ENCODE measurements around the gene SLC9A1.

SLC9A1 gene

DNA sequence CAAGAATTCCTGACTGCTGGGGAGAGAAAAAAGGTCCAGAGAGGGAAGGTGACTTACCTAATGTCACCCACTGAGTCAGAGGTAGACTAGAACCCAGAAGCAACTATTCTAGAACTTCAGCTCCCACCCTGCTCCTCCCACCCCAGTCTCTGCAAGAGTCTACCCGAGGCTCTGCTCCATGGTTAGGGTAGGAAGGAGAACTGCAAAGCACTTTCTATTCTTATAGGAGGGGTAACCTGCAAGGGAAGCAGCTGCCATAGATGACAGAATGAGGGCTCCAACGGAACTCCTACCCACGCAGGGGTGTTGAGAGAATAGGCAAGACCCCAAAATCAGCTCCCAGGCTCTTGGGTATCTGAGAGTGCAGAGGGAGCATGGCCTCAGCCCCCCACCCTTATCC lies 4.3 kb downstream of the SLC9A1 start:
- no peak for DNase-seq (ENCODE audit: low read depth)

DNA sequence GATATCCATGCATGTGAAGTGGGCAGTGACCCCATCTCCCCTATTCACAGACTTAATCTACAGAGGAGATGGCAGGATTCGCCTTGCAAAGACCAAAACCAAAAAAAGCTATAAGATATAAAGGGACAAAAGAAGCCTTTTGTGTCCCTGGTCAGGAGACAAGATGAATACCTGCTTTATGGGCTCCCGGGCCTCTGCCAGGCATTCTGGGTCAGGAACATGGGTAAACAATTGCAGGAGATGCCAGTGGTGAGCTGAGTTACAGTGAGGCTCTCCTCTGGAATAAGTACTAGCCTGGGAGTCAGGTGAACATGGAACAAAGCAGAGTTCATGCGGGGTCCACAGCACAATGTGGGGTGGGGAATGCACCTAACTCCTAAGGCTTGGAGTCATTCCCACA lies 4.7 kb downstream of the SLC9A1 start:
- DNase-seq (ENCODE audit: low read depth): no peak

DNA sequence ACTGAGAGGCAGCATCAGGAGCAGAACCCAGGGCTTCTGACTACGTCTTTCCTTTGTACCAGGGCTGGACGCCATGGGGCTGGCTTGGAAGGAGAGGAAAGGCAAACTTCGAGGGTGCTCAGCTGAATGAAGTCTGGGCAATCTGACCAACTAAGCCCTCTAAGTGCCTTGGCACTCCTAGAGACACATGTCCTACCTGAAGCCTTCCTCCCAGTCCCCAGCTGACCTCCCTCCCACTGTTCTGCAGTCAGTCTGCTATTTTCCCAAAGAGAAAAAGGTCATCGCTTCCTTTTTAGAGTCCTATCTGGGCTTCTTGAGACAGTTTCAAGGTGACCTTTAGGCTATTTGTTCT lies 5.2 kb downstream of the SLC9A1 start:
- DNase-seq (ENCODE audit: low read depth): no peak

DNA sequence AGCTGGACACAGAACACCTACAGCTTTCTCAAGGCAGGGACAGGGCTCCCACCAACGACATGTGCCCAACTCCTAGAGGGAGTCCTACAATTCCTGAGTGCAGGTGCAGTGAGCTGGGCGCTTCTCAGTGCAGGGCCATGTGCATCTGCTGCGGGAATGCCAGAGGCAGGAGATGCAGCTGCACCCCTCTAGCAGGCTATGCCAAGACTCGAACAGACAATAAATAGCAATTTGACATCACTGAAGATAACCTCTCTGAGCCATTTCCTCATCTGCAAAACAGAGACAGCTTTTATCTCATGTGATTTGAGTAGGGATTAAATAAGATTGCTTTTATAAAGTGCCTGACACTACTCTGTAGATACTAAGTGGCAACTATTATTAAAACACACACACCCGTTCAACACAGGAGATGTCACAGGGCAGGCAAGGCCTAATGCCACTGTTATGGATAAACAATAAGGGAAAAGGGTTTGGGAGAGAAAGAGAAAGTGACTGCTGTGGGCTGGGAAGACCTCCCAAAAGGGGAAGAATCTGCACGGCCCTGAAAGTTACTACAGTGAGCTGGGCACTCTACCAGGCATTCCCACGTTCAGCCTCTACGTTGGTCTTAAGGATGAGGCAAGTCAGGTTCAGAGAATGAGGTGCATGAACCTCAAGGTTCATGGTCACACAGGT lies 5.7 kb downstream of the SLC9A1 start:
- no peak for DNase-seq (ENCODE audit: low read depth)

DNA sequence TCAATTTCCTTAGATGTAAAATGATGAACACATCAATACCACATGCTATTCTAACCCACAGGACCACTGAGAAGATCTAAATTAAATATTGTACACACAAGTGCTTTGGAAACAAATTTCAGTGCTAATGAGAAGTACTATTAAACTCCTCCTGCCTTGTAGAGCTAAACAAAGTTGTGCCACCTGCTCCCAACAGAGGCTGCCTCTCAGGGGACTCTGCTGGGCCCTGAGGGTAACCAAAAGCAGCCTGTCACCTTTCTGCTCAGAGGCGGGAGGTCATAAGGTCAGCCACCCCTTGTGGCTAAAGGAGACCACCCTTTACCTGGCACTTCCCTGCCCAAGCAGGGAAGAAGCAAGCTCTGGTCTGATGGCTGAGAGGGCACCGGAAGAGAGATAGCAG lies 6.3 kb downstream of the SLC9A1 start:
- DNase-seq (ENCODE audit: low read depth): no peak

DNA sequence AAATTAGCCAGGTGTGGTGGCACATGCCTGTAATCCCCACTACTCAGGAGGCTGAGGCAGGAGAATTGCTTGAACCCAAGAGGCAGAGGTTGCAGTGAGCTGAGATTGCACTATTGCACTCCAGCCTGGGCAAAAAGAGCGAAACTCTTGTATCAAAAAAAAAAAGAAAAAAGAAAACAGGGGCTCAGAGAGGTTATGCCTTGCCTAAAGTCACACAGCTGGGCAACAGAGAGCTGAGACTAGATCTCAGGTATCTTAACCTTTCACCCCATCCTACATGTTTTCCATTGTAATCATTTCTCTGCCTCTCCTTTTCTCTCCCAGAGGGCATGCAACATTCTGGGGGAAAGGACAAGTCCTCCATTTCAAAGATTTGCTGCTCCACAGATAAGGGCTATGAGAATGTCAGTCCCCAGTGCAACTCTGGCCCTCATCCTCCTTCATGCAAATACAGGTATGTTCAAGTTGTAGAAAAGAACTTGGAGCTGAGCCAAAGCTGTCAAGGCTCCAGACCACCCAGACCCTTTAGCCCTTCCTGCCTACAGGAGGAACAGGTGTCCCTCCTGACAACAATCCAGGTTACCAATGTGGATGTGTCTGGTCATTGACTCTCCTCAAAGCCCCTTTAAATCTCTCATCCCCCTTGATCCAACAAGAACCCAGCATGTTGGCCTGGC lies 6.9 kb downstream of the SLC9A1 start:
- no peak for DNase-seq (ENCODE audit: low read depth)

DNA sequence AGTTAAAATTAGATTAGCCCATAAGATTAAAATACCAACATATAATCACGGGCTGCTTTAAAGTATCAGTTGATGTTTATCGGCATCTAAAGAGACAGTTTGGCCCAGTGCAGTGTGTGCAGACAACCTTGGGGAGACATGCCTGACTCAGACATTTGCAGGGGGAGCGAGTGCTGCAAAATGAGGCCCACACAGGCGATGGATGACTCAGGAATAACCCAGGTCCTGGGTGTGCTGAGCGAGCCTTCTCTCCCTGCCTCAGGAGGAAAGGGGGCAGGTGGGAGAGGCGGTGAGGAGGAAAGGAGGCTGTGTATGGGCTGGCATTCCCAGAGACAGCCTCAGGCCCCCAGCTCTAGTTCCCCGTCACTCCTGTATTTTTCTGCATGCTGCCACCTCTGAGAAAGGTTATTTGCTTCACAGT lies 9.0 kb downstream of the SLC9A1 start:
- no peak for DNase-seq (ENCODE audit: low read depth)

DNA sequence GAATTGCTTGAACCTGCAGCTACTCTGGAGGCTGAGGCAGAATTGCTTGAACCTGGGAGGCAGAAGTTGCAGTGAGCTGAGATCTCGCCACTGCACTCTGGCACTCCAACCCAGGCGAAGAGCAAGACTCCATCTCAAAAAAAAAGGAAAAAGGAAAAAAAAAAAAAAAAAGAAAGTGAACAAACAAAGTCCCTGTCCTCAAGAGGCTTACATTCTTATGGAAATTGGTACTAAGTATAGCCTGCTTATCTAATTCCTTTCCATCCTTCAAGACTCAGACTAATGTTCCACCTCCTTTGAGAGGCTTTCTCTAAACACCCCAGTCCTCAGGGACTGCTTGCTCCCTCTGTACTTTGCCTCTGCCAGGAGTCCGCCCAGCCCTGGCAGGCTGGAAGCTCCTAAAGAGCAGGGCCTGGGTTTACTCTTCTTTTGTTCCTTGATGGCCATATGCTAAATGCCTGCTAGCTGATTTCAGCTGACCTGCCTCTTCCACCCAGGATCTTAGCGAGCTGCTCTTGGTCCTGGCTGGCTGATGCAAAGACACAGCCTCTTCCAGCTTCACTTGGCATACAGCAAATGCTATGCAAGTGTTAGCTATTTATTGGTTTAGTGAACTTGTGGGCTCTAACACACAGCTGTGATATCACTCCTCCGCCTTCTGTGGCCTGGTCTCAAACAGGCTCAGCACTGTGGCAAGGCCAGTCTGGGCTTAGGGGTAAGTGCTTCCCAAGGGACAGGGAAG lies 9.8 kb downstream of the SLC9A1 start:
- DNase-seq (ENCODE audit: low read depth): no peak

DNA sequence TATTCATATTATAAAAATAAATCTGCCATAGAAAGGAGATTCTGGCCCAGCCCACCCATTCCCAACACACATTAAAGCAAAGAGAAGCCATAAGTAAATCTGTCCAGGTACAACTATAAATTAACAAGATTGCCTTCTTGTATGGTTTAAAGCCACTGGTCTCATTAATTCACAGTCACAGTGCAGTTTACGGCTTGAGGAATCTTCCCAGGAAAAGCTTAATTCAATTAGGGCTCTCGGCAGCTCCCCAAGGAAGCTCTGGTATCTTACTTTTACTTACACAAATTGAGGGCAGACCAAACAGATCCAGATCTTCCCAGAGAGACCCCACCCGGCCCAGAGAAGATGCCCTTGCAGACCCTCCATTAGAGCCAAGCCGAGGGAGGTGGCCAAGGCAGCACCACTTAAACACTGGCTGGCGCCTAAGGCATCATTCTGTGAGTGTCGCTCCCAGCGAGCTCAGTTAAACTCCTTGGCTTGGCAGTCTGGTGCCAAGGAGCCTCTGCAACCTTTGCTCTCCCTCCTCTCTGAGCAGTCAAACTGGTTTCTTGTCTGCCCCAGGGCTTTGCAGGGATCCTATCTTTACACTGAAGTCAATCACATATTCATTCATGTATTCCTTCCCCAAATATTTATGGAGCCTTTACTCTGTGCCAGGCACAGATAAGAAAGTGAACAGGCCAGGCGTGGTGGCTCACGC lies 10.7 kb downstream of the SLC9A1 start:
- DNase-seq (ENCODE audit: low read depth): no peak

DNA sequence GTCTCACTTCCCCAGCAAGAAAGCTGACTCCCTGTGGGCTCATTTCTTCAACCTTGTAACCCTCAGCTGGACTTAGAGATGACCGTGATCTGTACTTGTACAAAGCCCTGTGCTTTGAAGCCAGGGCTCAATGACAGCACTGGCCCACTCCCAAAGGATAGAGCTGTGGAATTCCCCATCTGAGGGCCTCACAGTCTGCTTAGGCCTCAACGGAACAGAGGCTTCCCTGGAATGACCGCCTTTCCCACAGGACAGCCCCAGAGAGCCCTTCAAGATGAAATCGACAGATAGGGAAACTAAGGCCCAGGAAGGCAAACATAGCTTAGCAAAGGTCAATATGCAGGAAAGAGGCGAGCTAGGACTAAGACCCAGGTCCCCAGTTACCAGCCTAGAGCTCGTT lies 11.5 kb downstream of the SLC9A1 start:
- DNase-seq (ENCODE audit: low read depth): no peak

DNA sequence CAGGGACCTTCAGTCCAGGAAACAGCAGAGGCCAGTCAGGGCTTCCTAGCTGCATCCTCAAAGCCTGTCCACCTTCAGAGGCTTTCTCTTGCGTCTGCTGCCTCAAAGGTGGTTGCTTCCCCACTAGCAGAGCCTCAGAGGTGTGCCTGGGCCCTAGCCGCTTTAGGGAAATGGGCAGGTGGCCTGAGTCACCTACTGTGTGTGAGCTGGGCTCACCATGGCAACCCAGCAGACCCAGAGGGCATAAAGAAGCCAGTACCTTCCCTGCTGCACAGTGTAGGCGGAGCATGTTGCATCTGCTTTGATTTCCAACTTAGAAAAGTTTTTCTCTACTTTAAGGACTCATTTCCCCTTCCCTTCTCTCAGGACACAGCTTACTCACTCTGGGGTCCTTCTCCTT lies 12.5 kb downstream of the SLC9A1 start:
- no peak for DNase-seq (ENCODE audit: low read depth)

DNA sequence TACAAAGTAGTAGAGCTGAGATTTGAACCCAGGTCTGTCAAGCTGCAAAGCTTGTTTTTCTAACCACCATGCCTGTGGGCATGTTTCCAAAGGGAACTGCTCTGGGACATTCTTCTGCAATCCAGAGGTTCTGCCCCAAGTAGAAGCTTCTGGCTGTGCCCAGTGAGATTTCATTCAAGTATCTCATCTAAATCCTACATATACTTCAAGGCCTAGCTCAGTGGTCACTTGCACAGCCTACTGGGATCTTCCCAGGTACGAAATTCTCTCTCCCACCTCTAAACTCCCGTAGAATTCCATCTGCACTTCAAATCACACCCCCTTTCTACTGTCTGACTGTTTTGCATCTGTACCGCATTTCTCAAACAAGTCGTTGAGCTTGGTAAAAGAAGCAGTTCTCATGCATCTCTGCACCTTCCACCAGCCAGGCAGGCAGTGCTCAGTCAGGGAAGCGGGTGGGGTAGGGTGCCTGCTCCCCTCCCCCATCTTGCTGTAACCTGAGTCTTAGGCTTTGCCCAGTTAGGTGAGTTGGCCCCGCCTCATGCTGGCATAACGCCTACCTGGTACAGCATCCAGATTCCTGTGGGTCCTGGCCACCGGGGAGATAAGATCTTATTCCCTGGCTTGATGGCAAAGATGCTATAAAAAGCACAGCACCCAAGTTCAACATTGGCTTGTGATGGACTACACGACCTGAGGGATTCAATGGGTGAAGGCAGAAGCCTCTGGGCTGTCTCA lies 13.5 kb downstream of the SLC9A1 start:
- no peak for DNase-seq (ENCODE audit: low read depth)

DNA sequence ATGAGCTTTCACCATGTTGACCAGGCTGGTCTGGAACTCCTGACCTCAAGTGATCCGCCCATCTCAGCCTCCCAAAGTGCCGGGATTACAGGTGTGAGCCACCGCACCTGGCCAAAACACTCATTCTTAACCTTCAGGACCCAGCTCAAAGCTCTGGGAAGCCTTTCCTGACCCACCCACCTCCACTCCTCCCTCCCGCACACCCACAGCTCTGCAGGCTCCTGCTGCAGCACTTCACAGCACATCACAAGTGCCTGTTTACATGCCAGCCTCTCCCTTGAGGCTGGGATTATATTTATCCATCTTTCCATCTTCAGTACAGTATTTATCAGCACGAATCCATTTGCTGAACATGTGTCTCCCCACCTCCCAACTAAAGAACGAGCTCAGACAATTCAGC lies 14.9 kb downstream of the SLC9A1 start:
- no peak for DNase-seq (ENCODE audit: low read depth)

DNA sequence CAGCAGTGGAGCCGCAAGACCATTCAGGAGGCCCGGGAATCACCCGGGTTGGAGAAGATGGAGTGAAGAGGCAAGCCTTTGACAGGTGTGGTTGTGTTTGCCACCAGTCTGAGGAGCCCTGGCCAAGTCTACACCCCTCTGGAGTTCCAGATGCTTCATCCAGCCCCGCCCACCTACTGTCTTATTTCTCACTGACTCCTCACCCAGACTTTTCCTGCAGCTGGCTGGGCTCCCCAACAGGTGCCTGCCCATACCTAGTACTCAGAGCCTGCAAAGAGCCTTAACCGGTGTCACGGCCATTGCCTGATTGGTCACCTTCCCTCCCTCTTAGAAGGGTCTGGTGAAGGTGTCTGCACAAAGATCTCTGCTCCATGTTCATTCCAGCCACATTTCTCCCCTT lies 16.0 kb downstream of the SLC9A1 start:
- DNase-seq (ENCODE audit: low read depth): no peak

DNA sequence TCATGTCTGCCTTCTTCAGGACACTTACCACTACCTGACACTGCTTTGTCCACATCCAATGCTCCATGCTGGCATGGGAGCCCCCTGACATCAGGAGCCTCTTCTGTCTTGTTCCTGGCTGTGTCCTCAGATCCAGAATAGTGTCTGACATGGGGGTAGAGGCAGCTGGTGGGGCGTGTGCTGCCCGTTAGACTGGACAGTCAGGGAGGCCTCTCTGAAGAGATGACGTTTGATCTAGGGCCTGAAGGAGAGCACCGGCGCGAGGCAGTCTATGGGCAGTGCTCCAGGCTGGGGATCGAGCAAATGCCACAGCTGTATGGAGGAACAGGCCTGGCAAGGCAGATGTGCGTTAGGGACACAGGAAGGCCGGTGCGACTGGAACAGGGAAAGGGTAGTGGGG lies 16.6 kb downstream of the SLC9A1 start:
- no peak for DNase-seq (ENCODE audit: low read depth)

DNA sequence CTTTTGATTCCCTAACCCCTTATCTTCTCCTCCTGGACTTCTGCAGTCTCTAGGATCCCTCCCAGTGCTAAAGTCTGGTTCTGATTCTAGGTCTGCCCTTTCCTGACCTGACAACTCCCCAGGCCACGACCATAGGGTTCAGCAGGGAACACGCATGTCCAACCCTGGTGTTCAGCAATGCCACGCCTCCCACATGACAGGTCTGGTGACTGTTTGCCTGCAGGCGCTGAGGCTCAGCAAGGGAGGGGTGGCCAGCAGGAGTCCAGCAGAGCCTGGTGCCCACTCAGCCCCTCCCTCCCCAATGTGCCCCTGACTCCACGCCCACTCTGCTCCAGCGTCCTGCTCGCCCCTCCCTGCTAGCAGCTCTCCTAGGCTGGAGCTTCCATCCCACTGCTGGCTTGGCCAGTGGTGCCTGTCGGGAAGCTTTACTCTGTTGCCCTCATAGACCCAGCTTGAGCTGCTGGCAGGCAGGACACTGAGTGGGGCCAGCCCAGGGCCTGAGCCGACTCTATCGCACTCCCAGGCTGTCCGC lies 17.3 kb downstream of the SLC9A1 start:
- DNase-seq (ENCODE audit: low read depth): peak; percentile 75

DNA sequence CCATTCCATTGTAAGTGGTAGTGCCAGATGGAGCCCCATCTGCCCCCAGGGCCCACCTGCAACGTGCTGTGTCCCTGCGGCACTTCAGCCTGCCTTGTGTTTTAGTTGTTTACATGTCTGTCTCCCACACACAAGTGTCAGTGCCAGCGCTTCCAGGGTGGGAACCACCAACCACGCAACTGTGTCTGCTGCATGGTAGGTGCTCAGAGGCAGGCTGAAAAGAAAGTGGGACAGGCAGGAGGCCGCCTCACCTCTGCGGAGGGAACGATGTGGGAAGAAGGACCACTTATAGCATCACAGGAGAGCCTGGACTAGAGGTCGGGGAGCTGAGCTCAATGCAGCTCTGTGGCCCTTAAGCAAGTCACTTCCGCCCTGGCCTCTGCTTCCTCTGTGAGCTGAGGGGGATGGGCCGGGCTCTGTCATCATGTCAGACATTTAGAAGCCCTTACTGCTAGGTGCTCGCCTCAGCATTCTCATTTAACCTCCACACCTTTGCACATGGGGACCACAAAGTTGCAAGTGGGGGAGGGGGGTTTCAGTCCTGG lies 17.9 kb downstream of the SLC9A1 start:
- peak; percentile 57 for DNase-seq (ENCODE audit: low read depth)

DNA sequence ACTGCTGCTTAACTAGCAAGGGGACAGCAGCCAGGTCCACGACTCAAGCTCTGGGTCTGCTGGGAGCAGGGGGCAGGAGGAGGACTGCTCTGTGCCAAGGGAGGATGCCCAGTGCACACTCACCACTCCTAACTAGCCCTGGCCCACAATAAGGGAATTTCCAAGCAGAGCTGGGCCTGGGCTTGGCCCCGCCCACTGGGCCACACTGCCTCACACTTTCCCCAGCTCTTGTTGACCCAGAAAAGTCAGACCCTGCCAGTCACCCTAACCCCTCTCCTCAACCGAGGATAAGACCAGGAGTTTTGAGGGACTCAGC lies 18.7 kb downstream of the SLC9A1 start:
- no peak for DNase-seq (ENCODE audit: low read depth)

DNA sequence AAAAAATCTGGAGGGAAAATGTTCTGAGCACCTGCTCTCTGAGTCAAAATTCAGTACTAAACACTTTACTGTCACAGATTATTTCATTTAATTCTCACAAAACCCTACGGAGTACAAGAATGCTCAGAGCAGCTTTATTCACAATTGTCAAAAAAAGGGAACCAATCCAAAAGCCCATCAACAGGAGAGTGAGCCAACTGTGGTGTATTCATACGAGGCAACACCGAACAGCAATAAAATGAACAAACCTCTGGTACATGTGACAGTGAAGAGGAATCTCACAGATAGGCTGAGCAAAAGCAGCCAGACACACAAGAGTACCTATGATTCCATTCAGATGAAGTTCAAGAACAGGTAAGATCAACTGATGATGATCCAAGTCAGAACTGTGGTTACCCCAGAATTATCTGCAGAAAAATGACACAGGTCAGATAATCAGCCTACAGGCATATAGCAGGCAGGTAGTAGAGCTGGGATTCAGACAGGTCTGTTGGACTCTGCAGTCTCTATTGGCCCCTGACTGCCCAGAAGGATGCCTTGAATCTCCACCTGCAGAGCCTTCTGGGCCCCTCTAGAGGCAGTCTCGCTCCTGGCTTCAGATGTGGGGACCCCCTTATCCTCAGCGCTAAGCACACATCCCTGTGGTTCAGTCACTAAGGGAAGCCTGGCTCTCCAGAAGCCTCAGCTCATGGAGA lies 19.2 kb downstream of the SLC9A1 start:
- no peak for DNase-seq (ENCODE audit: low read depth)

DNA sequence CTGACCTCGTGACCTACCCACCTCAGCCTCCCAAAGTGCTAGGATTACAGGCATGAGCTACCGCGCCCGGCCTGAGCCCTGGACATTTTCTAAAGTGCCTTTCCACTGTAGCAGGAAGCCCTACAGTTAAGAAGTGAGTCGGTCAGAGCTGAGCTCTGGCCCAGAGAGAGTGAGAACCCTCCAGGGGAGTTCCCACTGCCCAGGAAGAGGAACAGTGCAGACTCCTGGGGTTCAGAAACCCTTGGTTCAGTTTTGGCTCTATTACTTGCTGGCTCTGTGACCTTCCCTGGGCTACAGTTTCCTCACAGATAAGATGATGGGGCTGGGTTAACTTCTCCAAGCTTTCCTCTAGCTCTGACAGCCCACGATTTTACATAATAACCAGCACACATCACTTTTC lies 20.9 kb downstream of the SLC9A1 start:
- DNase-seq (ENCODE audit: low read depth): no peak

DNA sequence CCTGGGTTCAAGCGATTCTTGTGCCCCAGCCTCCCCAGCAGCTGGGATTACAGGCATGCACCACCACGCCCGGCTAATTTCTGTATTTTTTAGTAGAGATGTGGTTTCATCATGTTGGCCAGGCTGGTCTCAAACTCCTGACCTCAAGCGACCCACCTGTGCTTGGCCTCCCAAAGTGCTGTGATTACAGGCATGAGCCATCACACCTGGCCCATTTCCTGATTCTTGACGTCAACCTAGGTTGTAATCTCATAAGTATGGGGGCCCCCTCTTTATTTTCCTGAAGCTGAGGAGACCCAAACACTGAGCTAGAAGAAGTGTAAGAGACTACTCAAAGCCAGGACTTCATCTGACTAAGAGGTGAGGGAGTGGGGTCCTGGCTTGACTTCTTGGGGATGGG lies 21.8 kb downstream of the SLC9A1 start:
- no peak for DNase-seq (ENCODE audit: low read depth)

Data from CMK (cell line).